Fibroblast of mammary gland (primary cell): Measurements from ENCODE around the gene SNX22.

Source experiments
- DNase-seq: peaks from one replicate; pipeline ENCODE4 v3.0.0-alpha.2; 2010; ENCODE audit warnings: low read depth
- H3K4me3 ChIP-seq: 2 replicates; pipeline ENCODE4 v1.5.1; 2011; ENCODE audit warnings: low read depth, mild to moderate bottlenecking, low read length, moderate library complexity; ENCODE audit not compliant: control insufficient read depth
- CTCF ChIP-seq: conservative IDR thresholded peaks from 2 replicates; pipeline ENCODE4 v1.5.1; 2011; ENCODE audit warnings: low read depth, low read length, inconsistent platforms; ENCODE audit not compliant: control insufficient read depth, insufficient read depth

Gene SNX22

GRCh38 chr15:64155802-64156651 lies 4.5 kb downstream of the SNX22 start:
- H3K4me3 ChIP-seq: no peak overlapping the region
- no peak for DNase-seq
- no peak for TF ChIP-seq CTCF

- DNase-seq: no peak
- H3K4me3 ChIP-seq: no peak overlapping the region
- no peak for TF ChIP-seq CTCF
These were observed 5.3 kb downstream of the SNX22 start for GRCh38 chr15:64156652-64157331.

- TF ChIP-seq CTCF: no peak
- DNase-seq: no peak
- H3K4me3 ChIP-seq: no peak overlapping the region
These were observed 6.1 kb downstream of the SNX22 start for GRCh38 chr15:64157599-64158125.

GRCh38 chr15:64158363-64159134 lies 7.0 kb downstream of the SNX22 start:
- TF ChIP-seq CTCF: no peak
- DNase-seq: no peak
- H3K4me3 ChIP-seq: no peak overlapping the region

GRCh38 chr15:64161688-64162477 lies 10.4 kb downstream of the SNX22 start:
- no peak for TF ChIP-seq CTCF
- peak overlapping the region; percentile 97 for H3K4me3 ChIP-seq
- no peak for DNase-seq

- no peak for TF ChIP-seq CTCF
- peak overlapping the region; percentile 97 for H3K4me3 ChIP-seq
- DNase-seq: no peak
These were observed 10.9 kb downstream of the SNX22 start for GRCh38 chr15:64162478-64162868.
